ENCODE data around the gene RPH3AL. TPM values are rescaled to one million over a fixed set of nuclear protein-coding genes. Genes with fewer than 3 reads are reported as not detected.

Gene RPH3AL
- total and polyA plus RNA-seq, 2 of the 8 experiments (the other 6 are each of a cell fraction or from before 2014, with no cell fraction given) = 5.6 to 5.8 TPM

DNA sequence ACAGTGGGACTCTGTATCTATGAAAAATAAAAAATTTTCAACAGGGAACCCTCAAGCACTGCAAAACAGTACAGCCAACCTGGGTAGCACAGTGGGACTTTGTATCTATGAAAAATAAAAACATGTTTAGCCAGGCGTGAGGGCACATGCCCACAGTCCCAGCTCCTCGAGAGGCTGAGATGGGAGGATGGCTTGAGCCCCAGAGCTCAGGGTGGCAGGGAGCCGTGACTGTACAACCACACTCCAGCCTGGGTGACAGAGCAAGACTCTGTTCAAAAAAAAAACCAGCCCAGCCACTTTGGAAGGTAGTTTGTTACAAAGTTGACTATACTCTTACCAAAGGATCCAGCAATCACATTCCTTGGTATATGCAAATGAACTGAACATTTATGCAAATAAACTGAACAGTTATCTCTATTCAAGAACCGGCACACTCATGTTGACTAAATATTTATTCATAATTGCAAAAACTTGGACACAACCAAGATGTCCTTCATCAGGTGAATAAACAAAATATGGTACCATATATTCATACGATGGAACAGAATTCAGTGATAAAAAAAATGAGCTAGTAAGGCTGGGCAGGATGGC lies 5.2 kb downstream of the RPH3AL start:
- FAIRE-seq = no peak
- H2BK120ac ChIP-seq (replicated peaks; ENCODE audit: low read depth, low read length) = no peak overlapping the region
- H2AFZ ChIP-seq (ENCODE audit: low read length) = no peak overlapping the region
- H4K20me1 ChIP-seq (replicated peaks in 1 of 2; ENCODE audit: control insufficient read depth in 1 of 2, insufficient read depth in 2 of 2, low read length in 2 of 2) = peaks cover 0 to 3% of the 10 kb centered on the region in 2 experiments
- H3K4me2 ChIP-seq (ENCODE audit: insufficient read depth in 1 of 2, low read depth in 2 of 2, low read length in 2 of 2) = no peak overlapping the region
- POLR2A ChIA-PET (ENCODE audit: partially characterized antibody) = no interaction called here
- H4K5ac ChIP-seq (ENCODE audit: insufficient read length, low read depth, low read length) = no peak overlapping the region
- no peaks in the 10 kb centered on the region for H3K79me1 ChIP-seq (ENCODE audit: low read depth, low read length)
- H4K91ac ChIP-seq (replicated peaks; ENCODE audit: insufficient read length, low read length) = no peak overlapping the region
- H4K8ac ChIP-seq (ENCODE audit: extremely low read depth, insufficient read depth, low read length) = no peak overlapping the region
- no peak overlapping the region for H3K4ac ChIP-seq (replicated peaks; ENCODE audit: insufficient read length, low read depth, low read length)
- H3K14ac ChIP-seq (ENCODE audit: insufficient read length) = no peak overlapping the region
- H3K4me1 ChIP-seq (replicated peaks in 1 of 4; ENCODE audit: control insufficient read depth in 3 of 4, insufficient read depth in 4 of 4, low read length in 3 of 4) = peaks cover 0 to 4% (median 1%) of the 10 kb centered on the region in 4 experiments; a peak in 2 of 7 replicates
- no peak overlapping the region for H2BK5ac ChIP-seq (ENCODE audit: low read depth, low read length)
- WGBS, 2 experiments (ENCODE audit: extremely low coverage in 1 of 2, insufficient coverage in 1 of 2, insufficient read length in 1 of 2, insufficient replicate concordance in 2 of 2, low coverage in 1 of 2, low lambda C conversion rate in 2 of 2, missing lambda C conversion rate in 1 of 2) = 87% methylated on average over 5 of the region's 5 CpGs; no CpG with 5 or more reads in 1 of the 2 experiments
- H3K27me3 ChIP-seq (replicated peaks in 1 of 4; ENCODE audit: control insufficient read depth in 3 of 4, extremely low read depth in 1 of 4, insufficient read depth in 3 of 4, low read length in 3 of 4) = no peaks in the 10 kb centered on the region
- no peak overlapping the region for H2AK5ac ChIP-seq (ENCODE audit: low read depth, low read length)
- no peak overlapping the region for H3K23ac ChIP-seq (ENCODE audit: insufficient read length)
- no peak overlapping the region for H3K56ac ChIP-seq (replicated peaks; ENCODE audit: insufficient read length, low read depth, low read length)
- no peaks in the 10 kb centered on the region for H3K9me3 ChIP-seq (ENCODE audit: insufficient read depth in 2 of 2, low read depth in 1 of 2, low read length in 1 of 2)
- H2BK12ac ChIP-seq (ENCODE audit: low read depth, low read length) = no peak overlapping the region
- H3K9ac ChIP-seq (replicated peaks in 1 of 4; ENCODE audit: extremely low read depth in 1 of 4, low read depth in 3 of 4, low read length in 3 of 4) = no peak overlapping the region
- H3K23me2 ChIP-seq (ENCODE audit: low read depth, low read length) = peaks cover 7% of the 10 kb centered on the region; the same call in 1 of the 2 replicates
- no peak overlapping the region for H3K18ac ChIP-seq (ENCODE audit: extremely low read depth, low read length)
- H3K4me3 ChIP-seq (ENCODE audit: extremely low read depth in 1 of 4, insufficient read depth in 2 of 4, low read depth in 3 of 4, low read length in 4 of 4) = no peak overlapping the region
- no peak for DNase-seq (ENCODE audit: low read depth in 1 of 2, low spot score in 2 of 2)
- H3K79me2 ChIP-seq (ENCODE audit: control insufficient read depth in 1 of 2, insufficient read depth in 2 of 2, low read length in 2 of 2) = no peaks in the 10 kb centered on the region
- H2BK20ac ChIP-seq (ENCODE audit: low read length) = no peak overlapping the region
- H2BK15ac ChIP-seq (ENCODE audit: low read length) = no peak overlapping the region
- CTCF ChIA-PET (ENCODE audit: partially characterized antibody) = no interaction called here
- no peaks in the 10 kb centered on the region for H3K36me3 ChIP-seq (ENCODE audit: control insufficient read depth in 2 of 4, insufficient read depth in 4 of 4, low read length in 3 of 4)
- H3K27ac ChIP-seq (ENCODE audit: low read depth, low read length) = no peak overlapping the region
- no peak for TF ChIP-seq USF2 (IDR thresholded peaks at IDR 0.05; ENCODE audit: low read length)
- no peak for TF ChIP-seq BCL11A (IDR thresholded peaks at IDR 0.05; ENCODE audit: low read depth in 2 of 2, low read length in 2 of 2)
- no peak for TF ChIP-seq TEAD4 (IDR thresholded peaks at IDR 0.05; ENCODE audit: low read depth, low read length)
- TF ChIP-seq RNF2 (IDR thresholded peaks at IDR 0.05; ENCODE audit: borderline replicate concordance, low read depth, low read length, missing control alignments, poor library complexity, severe bottlenecking) = no peak
- no peak for TF ChIP-seq CREB1 (IDR thresholded peaks at IDR 0.05)
- TF ChIP-seq FOSL1 (IDR thresholded peaks at IDR 0.05; ENCODE audit: insufficient read depth, low read depth, low read length) = no peak
- no peak for TF ChIP-seq POU5F1 (IDR thresholded peaks at IDR 0.05; ENCODE audit: low read depth, low read length)
- TF ChIP-seq, protein P1, sequence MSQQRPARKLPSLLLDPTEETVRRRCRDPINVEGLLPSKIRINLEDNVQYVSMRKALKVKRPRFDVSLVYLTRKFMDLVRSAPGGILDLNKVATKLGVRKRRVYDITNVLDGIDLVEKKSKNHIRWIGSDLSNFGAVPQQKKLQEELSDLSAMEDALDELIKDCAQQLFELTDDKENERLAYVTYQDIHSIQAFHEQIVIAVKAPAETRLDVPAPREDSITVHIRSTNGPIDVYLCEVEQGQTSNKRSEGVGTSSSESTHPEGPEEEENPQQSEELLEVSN (IDR thresholded peaks at IDR 0.05) = no peak
- no peak for TF ChIP-seq TAF1 (IDR thresholded peaks at IDR 0.05; ENCODE audit: low read depth, low read length)
- no peak for TF ChIP-seq YY1 (IDR thresholded peaks at IDR 0.05; ENCODE audit: low read depth, low read length)
- TF ChIP-seq NRF1 (IDR thresholded peaks at IDR 0.05; ENCODE audit: low read depth, low read length) = no peak
- no peak for TF ChIP-seq CTBP2 (IDR thresholded peaks at IDR 0.05; ENCODE audit: borderline replicate concordance, insufficient read depth, insufficient read length, low read length)

Data from H1 (cell line).